SK-N-SH (cell line): Measurements from ENCODE around the gene IL2RA. TPM values are rescaled to one million over a fixed set of nuclear protein-coding genes. Genes with fewer than 3 reads are reported as not detected.

Source experiments
- CTCF ChIA-PET: fragments of 300-600, 350-600 bp; formaldehyde crosslinking; extraction: SDS; loops from one replicate; lab custom pipeline; 2021; lab: Yijun Ruan, JAX
- POLR2A ChIA-PET: fragments of 350-600 bp; sonication (Branson Sonifier 250); formaldehyde crosslinking; extraction: SDS; loops from one replicate; lab custom pipeline; 2020; ENCODE audit warnings: antibody characterized with exemption, inconsistent platforms; lab: Yijun Ruan, JAX
- DNase-seq: peaks from one replicate; pipeline ENCODE4 v3.0.0; 2012
- H2AFZ ChIP-seq: fragments of 200-600 bp; sonication (generic); 2 replicates; pipeline ENCODE4 v1.8.1; 2016; ENCODE audit warnings: antibody characterized with exemption, mild to moderate bottlenecking, low read depth
- H3F3A ChIP-seq: fragments of 200-600 bp; sonication (generic); replicated peaks from 2 replicates; pipeline ENCODE3; 2016; ENCODE audit warnings: antibody characterized with exemption, mild to moderate bottlenecking; ENCODE audit not compliant: insufficient read depth
- H3K27ac ChIP-seq, 2 experiments: fragments of 200-500 bp in 1 of 2; fragments of 200-600 bp in 1 of 2; sonication (Bioruptor generic) in 1 of 2; sonication (generic), shearing (Covaris generic) in 1 of 2; 2 replicates each; pipeline versions ENCODE4 v1.5.1 to v1.6.1; 2014 to 2016; ENCODE audit warnings: low read depth in 2 of 2, inconsistent platforms in 1 of 2, low read length in 1 of 2, mild to moderate bottlenecking in 1 of 2, mixed read lengths in 1 of 2
- H3K27me3 ChIP-seq: fragments of 200-600 bp; sonication (generic), shearing (Covaris generic); 2 replicates; pipeline ENCODE4 v1.6.1; 2016; ENCODE audit warnings: mixed run types; ENCODE audit not compliant: insufficient read depth
- H3K36me3 ChIP-seq, 2 experiments: fragments of 200-500 bp in 1 of 2; fragments of 200-600 bp in 1 of 2; sonication (Bioruptor generic) in 1 of 2; sonication (generic) in 1 of 2; replicated peaks in 1 of 2; 2 replicates each; pipeline versions ENCODE3 to v1.5.1; 2014 to 2016; ENCODE audit warnings: low read length in 1 of 2, mild to moderate bottlenecking in 1 of 2; ENCODE audit not compliant: insufficient read depth in 2 of 2, control insufficient read depth in 1 of 2
- H3K4me1 ChIP-seq, 2 experiments: fragments of 200-500 bp in 1 of 2; fragments of 200-600 bp in 1 of 2; sonication (Bioruptor generic) in 1 of 2; sonication (generic), shearing (Covaris generic) in 1 of 2; 2 replicates each; pipeline versions ENCODE4 v1.5.1 to v1.6.1; 2014 to 2016; ENCODE audit warnings: low read depth in 1 of 2, low read length in 1 of 2, mixed run types in 1 of 2; ENCODE audit not compliant: insufficient read depth in 2 of 2, control insufficient read depth in 1 of 2
- H3K4me2 ChIP-seq: fragments of 200-600 bp; sonication (generic), shearing (Covaris generic); 2 replicates; pipeline ENCODE4 v1.6.1; 2017; ENCODE audit warnings: mixed run types
- H3K4me3 ChIP-seq, 2 experiments: fragments of 200-500 bp in 1 of 2; fragments of 200-600 bp in 1 of 2; sonication (Bioruptor generic) in 1 of 2; sonication (generic), shearing (Covaris generic) in 1 of 2; 2 replicates each; pipeline versions ENCODE4 v1.5.1 to v1.8.1; 2014 to 2016; ENCODE audit warnings: low read depth in 2 of 2, inconsistent platforms in 1 of 2, low read length in 1 of 2, mild to moderate bottlenecking in 1 of 2, mixed read lengths in 1 of 2, moderate library complexity in 1 of 2
- H3K79me2 ChIP-seq: fragments of 200-600 bp; sonication (generic); 2 replicates; pipeline ENCODE4 v1.8.1; 2017; ENCODE audit warnings: mild to moderate bottlenecking; ENCODE audit not compliant: insufficient read depth
- H3K9ac ChIP-seq: fragments of 200-600 bp; sonication (generic); 2 replicates; pipeline ENCODE4 v1.6.1; 2017; ENCODE audit warnings: mixed run types
- H3K9me2 ChIP-seq: fragments of 200-600 bp; sonication (generic); 2 replicates; pipeline ENCODE4 v1.6.1; 2017; ENCODE audit warnings: mixed run types
- H3K9me3 ChIP-seq: fragments of 200-600 bp; sonication (generic); 2 replicates; pipeline ENCODE4 v1.6.1; 2017; ENCODE audit warnings: mixed run types, mild to moderate bottlenecking, moderate library complexity
- H4K20me1 ChIP-seq: fragments of 200-600 bp; sonication (generic); 2 replicates; pipeline ENCODE4 v1.6.1; 2017; ENCODE audit warnings: mild to moderate bottlenecking, mixed run types; ENCODE audit not compliant: insufficient read depth
- ELF1 ChIP-seq: IDR thresholded peaks from 2 replicates; pipeline ENCODE4 v1.4.0; 2012
- EZH2phosphoT487 ChIP-seq: fragments of 200-600 bp; sonication (generic); IDR thresholded peaks from 2 replicates; pipeline ENCODE4 v1.6.1; 2017; ENCODE audit warnings: low read depth, mixed run types, mild to moderate bottlenecking, antibody characterized with exemption, moderate library complexity, borderline replicate concordance
- FOXM1 ChIP-seq: IDR thresholded peaks from 2 replicates; pipeline ENCODE4 v1.4.0; 2012; ENCODE audit warnings: low read depth, mild to moderate bottlenecking
- GABPA ChIP-seq: IDR thresholded peaks from 2 replicates; pipeline ENCODE4 v1.4.0; 2012; ENCODE audit warnings: low read depth, mild to moderate bottlenecking
- MXI1 ChIP-seq: IDR thresholded peaks from 2 replicates; pipeline ENCODE4 v1.6.1; 2012; ENCODE audit warnings: mild to moderate bottlenecking, low read depth, low read length, improper control_type of control experiment
- RAD21 ChIP-seq: IDR thresholded peaks from 2 replicates; pipeline ENCODE4 v1.6.1; 2012; ENCODE audit warnings: mild to moderate bottlenecking, low read length
- RFX5 ChIP-seq: IDR thresholded peaks from 2 replicates; pipeline ENCODE4 v1.6.1; 2012; ENCODE audit warnings: mild to moderate bottlenecking, improper control_type of control experiment, low read length
- YY1 ChIP-seq: IDR thresholded peaks from 2 replicates; pipeline ENCODE4 v1.4.0; 2012; ENCODE audit warnings: low read depth, mild to moderate bottlenecking
- ZBTB33 ChIP-seq: IDR thresholded peaks from 2 replicates; pipeline ENCODE4 v1.4.0; 2012; ENCODE audit warnings: low read depth, borderline replicate concordance
- WGBS: methylation state at CpG from one replicate; pipeline ENCODE4 v1.1.6; 2017; ENCODE audit warnings: low lambda C conversion rate; 5-methylcytosine and 5-hydroxymethylcytosine counted together
- polyA plus RNA-seq, 3 experiments: library from polyadenylated mRNA; depleted of rRNA; stranded (reverse); fragments of >200 nt; gene quantifications; 2 replicates each; pipeline ENCODE4 v1.2.3, GENCODE V29; 2012
- TF ChIP-seq, protein P1 (sequence below): IDR thresholded peaks from 2 replicates; pipeline ENCODE4; 2012
- TF ChIP-seq, protein P2 (sequence below): fragments of 200-600 bp; sonication (generic); IDR thresholded peaks from 2 replicates; pipeline ENCODE4 v1.6.1; 2017; ENCODE audit warnings: antibody characterized with exemption, mild to moderate bottlenecking, moderate library complexity

The IL2RA gene
- polyA plus RNA-seq, 1 of the 3 experiments (the other 2 are of a cell fraction) = not detected

DNA sequence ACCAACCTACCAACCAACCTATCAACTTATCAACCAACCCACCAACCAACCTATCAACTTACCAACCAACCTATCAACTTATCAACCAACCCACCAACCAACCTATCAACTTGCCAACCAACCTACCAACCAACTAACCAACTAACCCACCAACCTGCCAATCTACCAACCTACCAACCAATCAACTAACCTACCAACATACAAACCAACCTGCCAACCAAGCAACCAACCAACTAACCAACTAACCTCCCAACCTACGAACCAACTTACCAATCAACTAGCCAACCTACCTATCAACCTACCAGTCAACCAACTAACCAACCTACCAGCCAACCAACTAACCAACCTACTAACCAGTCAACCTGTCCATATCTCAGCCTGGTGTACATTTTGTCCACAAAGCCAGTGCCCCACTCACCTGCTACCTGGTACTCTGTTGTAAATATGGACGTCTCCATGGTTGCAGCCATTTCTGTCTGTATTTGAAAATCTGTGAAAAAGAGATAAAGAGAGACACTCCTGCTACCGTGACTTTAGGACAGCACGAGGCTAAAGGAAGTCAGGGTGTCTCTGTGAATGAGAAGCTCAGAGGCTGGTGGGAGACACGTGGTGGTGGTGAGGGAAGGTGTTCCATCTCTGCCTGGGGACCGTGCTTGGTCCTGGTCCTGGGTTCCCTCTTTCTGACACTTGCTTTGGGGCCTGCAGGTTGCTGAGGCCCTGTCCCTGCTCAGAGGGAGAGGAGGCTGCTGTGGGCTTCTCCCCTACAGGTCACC, 43.0 kb downstream of the IL2RA start:
- no peaks in the 10 kb centered on the region for H3K36me3 ChIP-seq
- H3F3A ChIP-seq = no peaks in the 10 kb centered on the region
- H3K4me1 ChIP-seq = no peaks in the 10 kb centered on the region
- no peaks in the 10 kb centered on the region for H3K79me2 ChIP-seq
- no peak overlapping the region for H2AFZ ChIP-seq
- no peaks in the 10 kb centered on the region for H3K9me3 ChIP-seq
- peaks cover 5% of the 10 kb centered on the region; the same call in 1 of the 2 replicates for H3K27me3 ChIP-seq
- TF ChIP-seq, protein P1, sequence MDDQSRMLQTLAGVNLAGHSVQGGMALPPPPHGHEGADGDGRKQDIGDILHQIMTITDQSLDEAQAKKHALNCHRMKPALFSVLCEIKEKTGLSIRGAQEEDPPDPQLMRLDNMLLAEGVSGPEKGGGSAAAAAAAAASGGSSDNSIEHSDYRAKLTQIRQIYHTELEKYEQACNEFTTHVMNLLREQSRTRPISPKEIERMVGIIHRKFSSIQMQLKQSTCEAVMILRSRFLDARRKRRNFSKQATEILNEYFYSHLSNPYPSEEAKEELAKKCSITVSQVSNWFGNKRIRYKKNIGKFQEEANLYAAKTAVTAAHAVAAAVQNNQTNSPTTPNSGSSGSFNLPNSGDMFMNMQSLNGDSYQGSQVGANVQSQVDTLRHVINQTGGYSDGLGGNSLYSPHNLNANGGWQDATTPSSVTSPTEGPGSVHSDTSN = no peak
- TF ChIP-seq FOXM1 (no peak), MXI1 (no peak), RFX5 (no peak), ELF1 (no peak), EZH2phosphoT487 (no peak), RAD21 (no peak), YY1 (no peak)
- 34% methylated on average over 6 of the region's 6 CpGs for WGBS
- POLR2A ChIA-PET = no interaction called here
- DNase-seq = no peak
- no peak overlapping the region for H3K27ac ChIP-seq
- no peak overlapping the region for H3K4me2 ChIP-seq
- no peaks in the 10 kb centered on the region for H3K9me2 ChIP-seq
- CTCF ChIA-PET = no interaction called here
- no peak overlapping the region for H3K4me3 ChIP-seq
- no peaks in the 10 kb centered on the region for H4K20me1 ChIP-seq
- H3K9ac ChIP-seq = no peak overlapping the region

GRCh38 chr10:6018422-6018821, 43.7 kb downstream of the IL2RA start:
- no peaks in the 10 kb centered on the region for H3K9me2 ChIP-seq
- no peaks in the 10 kb centered on the region; a peak in 1 of 4 replicates for H3K4me1 ChIP-seq
- TF ChIP-seq, protein P2, sequence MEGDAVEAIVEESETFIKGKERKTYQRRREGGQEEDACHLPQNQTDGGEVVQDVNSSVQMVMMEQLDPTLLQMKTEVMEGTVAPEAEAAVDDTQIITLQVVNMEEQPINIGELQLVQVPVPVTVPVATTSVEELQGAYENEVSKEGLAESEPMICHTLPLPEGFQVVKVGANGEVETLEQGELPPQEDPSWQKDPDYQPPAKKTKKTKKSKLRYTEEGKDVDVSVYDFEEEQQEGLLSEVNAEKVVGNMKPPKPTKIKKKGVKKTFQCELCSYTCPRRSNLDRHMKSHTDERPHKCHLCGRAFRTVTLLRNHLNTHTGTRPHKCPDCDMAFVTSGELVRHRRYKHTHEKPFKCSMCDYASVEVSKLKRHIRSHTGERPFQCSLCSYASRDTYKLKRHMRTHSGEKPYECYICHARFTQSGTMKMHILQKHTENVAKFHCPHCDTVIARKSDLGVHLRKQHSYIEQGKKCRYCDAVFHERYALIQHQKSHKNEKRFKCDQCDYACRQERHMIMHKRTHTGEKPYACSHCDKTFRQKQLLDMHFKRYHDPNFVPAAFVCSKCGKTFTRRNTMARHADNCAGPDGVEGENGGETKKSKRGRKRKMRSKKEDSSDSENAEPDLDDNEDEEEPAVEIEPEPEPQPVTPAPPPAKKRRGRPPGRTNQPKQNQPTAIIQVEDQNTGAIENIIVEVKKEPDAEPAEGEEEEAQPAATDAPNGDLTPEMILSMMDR = no peak
- TF ChIP-seq ZBTB33 = no peak
- TF ChIP-seq GABPA = no peak
- H3K27ac ChIP-seq = no peak overlapping the region
- no peak for DNase-seq
- H4K20me1 ChIP-seq = no peaks in the 10 kb centered on the region
- H3F3A ChIP-seq = no peaks in the 10 kb centered on the region
- no peaks in the 10 kb centered on the region for H3K9me3 ChIP-seq
- no peak overlapping the region for H3K4me3 ChIP-seq
- no peaks in the 10 kb centered on the region for H3K36me3 ChIP-seq
- WGBS = 69% methylated on average over 3 of the region's 5 CpGs
- H3K27me3 ChIP-seq = peaks cover 5% of the 10 kb centered on the region; the same call in 1 of the 2 replicates
- H3K4me2 ChIP-seq = no peak overlapping the region
- POLR2A ChIA-PET = no interaction called here
- no peaks in the 10 kb centered on the region for H3K79me2 ChIP-seq
- CTCF ChIA-PET = no interaction called here
- H3K9ac ChIP-seq = no peak overlapping the region
- no peak overlapping the region for H2AFZ ChIP-seq
